ENCODE data around the gene FCF1.

Gene FCF1

DNA sequence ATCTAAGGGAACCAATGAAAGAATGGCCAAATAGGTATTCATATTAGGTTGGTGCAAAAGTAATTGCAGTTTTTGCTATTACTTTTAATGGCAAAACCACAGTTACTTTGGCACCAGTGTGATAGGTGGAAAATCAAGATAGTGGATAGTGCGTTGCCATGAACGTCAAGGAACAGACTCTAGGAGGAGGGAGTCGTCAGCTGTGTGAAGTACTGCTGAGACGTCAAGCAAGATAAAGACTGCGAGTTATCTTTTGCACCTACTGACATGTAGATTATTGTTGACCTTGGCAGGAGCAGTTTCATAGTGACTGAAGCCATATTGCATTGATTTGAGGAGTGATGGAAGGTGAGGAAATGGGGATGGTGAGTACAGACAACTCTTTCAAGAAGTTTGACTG, 58.5 kb downstream of the FCF1 start:
- DNase-seq: no peak

DNA sequence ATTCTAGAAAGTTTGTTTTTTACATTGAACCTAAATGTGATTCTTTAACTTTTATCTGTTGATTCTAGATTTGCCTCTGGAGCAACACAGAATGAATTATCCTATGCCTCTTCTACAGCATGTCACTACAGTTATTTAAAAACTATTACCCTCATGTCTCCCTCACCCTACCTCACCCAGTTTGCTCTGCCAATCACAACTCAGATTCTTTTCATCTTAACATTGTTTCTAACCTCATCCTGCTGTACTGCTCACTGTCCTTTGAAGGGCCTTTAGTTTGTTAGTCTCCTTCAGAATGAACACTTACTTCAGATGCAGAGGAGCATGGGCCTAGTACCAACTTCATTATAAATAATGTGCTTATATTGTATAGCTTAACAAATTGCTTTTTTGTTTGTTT, 71.7 kb downstream of the FCF1 start:
- DNase-seq: no peak

DNA sequence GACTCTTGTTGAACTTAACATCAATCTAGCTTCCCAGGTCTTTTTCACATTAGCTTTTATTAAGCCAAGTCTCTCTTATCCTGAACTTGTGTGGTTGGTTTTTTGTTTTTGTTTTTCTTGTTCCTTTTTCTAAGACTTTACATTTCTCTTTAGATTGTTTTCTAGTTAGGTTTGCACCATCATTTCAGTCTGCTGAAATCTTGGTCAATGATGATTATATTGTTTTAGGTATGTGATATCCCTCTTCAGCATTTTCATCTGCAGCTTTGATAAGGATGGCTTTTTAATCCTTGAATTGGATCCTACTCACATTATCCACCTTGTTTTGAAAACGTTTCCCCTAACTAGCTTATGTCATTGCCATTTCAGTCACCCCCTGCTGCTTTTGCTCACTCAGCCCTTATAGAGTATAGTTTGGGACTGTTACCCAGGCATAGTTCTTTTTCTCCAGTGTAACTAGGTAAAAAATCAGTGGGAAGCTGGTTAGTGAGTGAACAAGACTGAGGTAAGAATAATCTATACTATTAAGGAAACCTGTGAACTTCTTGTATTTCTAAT, 72.2 kb downstream of the FCF1 start:
- no peak for DNase-seq

DNA sequence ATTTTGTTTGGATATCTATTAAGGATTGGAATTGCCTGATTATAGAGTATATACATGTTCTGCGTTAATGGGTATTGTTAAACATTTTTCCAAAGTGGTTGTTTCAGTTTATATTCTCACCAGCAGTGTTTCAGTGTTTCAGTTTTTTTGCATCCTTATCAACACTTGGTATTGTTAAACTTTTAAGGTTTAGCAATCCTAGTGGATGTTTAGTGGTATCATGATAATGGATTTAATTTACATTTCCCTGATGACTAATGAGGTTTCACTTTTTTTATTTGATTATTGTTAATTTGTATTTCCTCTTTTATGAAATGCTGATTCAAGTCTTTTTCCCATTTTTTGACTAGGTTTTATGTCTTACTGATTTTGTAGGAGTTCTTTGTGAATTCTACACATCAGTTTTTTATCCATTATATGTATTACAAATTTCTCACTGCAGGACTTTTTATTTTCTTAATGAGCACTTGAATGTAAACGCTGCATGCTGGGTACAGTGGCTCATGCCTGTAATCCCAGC, 73.9 kb downstream of the FCF1 start:
- no peak for DNase-seq

Measured in NCI-H2171 treated with DMSO at 0.1 percent for 48 hours (cell line).